CD14-positive monocyte (primary cell): ENCODE data around the gene PHF3. TPM values are rescaled to one million over a fixed set of nuclear protein-coding genes. Genes with fewer than 3 reads are reported as not detected.

Experiments used
- DNase-seq, 3 donors: peaks; one replicate each; pipeline ENCODE4 v3.0.0-alpha.2; 2011 to 2022
- H2AFZ ChIP-seq: 2 replicates; pipeline ENCODE4 v1.6.0; 2012; ENCODE audit warnings: mild to moderate bottlenecking, low read depth, low read length, inconsistent platforms; ENCODE audit not compliant: insufficient read depth, poor library complexity, severe bottlenecking
- H3K27ac ChIP-seq, 2 donors: 1 replicate in 1 of 2; 2 replicates in 1 of 2; pipeline ENCODE4 v1.5.1; 2012 to 2013; ENCODE audit warnings: low read length in 2 of 2, control low read depth in 1 of 2, inconsistent platforms in 1 of 2, low read depth in 1 of 2, mild to moderate bottlenecking in 1 of 2
- H3K27me3 ChIP-seq, 2 donors: one replicate each; pipeline versions ENCODE4 v1.6.0 to v1.6.1; 2011 to 2013; ENCODE audit warnings: low read length in 2 of 2; ENCODE audit not compliant: control insufficient read depth in 2 of 2, insufficient read depth in 2 of 2
- H3K36me3 ChIP-seq, 2 donors: replicated peaks in 1 of 2; 1 replicate in 1 of 2; 2 replicates in 1 of 2; pipeline versions ENCODE4 v1.5.1 to v1.6.1; 2012 to 2013; ENCODE audit warnings: low read length in 2 of 2, control low read depth in 1 of 2, inconsistent platforms in 1 of 2, mild to moderate bottlenecking in 1 of 2; ENCODE audit not compliant: insufficient read depth in 2 of 2, control insufficient read depth in 1 of 2
- H3K4me1 ChIP-seq, 2 donors: 1 replicate in 1 of 2; 2 replicates in 1 of 2; pipeline versions ENCODE4 v1.5.1 to v1.6.1; 2012 to 2013; ENCODE audit warnings: low read length in 2 of 2, control low read depth in 1 of 2, inconsistent platforms in 1 of 2, mild to moderate bottlenecking in 1 of 2, moderate library complexity in 1 of 2; ENCODE audit not compliant: insufficient read depth in 2 of 2, control insufficient read depth in 1 of 2
- H3K4me2 ChIP-seq: replicated peaks from 2 replicates; pipeline ENCODE3; 2012; ENCODE audit warnings: low read length, moderate library complexity, mild to moderate bottlenecking; ENCODE audit not compliant: poor library complexity, severe bottlenecking; ENCODE audit errors: extremely low read depth
- H3K4me3 ChIP-seq, 3 experiments: fragments of 200-600 bp in 1 of 3; sonication (generic) in 1 of 3; replicated peaks in 1 of 3; 1 replicate in 2 of 3; 2 replicates in 1 of 3; pipeline ENCODE4 v1.5.1; 2011 to 2013; ENCODE audit warnings: low read length in 3 of 3, mild to moderate bottlenecking in 3 of 3, control low read depth in 2 of 3, low read depth in 2 of 3, inconsistent platforms in 1 of 3, moderate library complexity in 1 of 3
- H3K79me2 ChIP-seq: 2 replicates; pipeline ENCODE4 v1.6.0; 2012; ENCODE audit warnings: mild to moderate bottlenecking, control low read depth, inconsistent platforms, low read length, moderate library complexity; ENCODE audit not compliant: insufficient read depth
- H3K9ac ChIP-seq: 2 replicates; pipeline ENCODE4 v1.6.0; 2017; ENCODE audit warnings: low read length, mild to moderate bottlenecking; ENCODE audit not compliant: insufficient read depth, poor library complexity, severe bottlenecking
- H3K9me3 ChIP-seq, 2 donors: replicated peaks in 1 of 2; 1 replicate in 1 of 2; 2 replicates in 1 of 2; pipeline versions ENCODE4 v1.5.1 to v1.6.1; 2012 to 2013; ENCODE audit warnings: low read length in 2 of 2, control low read depth in 1 of 2; ENCODE audit not compliant: control insufficient read depth in 1 of 2, insufficient read depth in 1 of 2
- H4K20me1 ChIP-seq: 2 replicates; pipeline ENCODE4 v1.6.0; 2012; ENCODE audit warnings: mild to moderate bottlenecking, low read length, control low read depth, moderate library complexity; ENCODE audit not compliant: insufficient read depth
- H3K27ac Mint-ChIP-seq, 7 donors: one replicate each; pipeline ENCODE4 v1.8.0; 2020; ENCODE audit warnings: mild to moderate bottlenecking in 7 of 7, mixed read lengths in 7 of 7, moderate library complexity in 6 of 7, inconsistent platforms in 2 of 7
- H3K27me3 Mint-ChIP-seq, 3 donors: one replicate each; pipeline ENCODE4 v1.8.0; 2021 to 2022; ENCODE audit warnings: low read depth in 3 of 3, mild to moderate bottlenecking in 3 of 3, mixed read lengths in 3 of 3, moderate library complexity in 3 of 3, inconsistent platforms in 1 of 3
- H3K36me3 Mint-ChIP-seq, 2 donors: one replicate each; pipeline ENCODE4 v1.8.0; 2020; ENCODE audit warnings: mixed read lengths in 2 of 2, inconsistent platforms in 1 of 2, mild to moderate bottlenecking in 1 of 2
- H3K4me1 Mint-ChIP-seq: one replicate; pipeline ENCODE4 v1.8.0; 2020; ENCODE audit warnings: mild to moderate bottlenecking, mixed read lengths
- H3K4me3 Mint-ChIP-seq, 2 donors: one replicate each; pipeline ENCODE4 v1.8.0; 2020; ENCODE audit warnings: mild to moderate bottlenecking in 2 of 2, mixed read lengths in 2 of 2, moderate library complexity in 1 of 2
- H3K9me3 Mint-ChIP-seq, 7 donors: one replicate each; pipeline ENCODE4 v1.8.0; 2020 to 2022; ENCODE audit warnings: mixed read lengths in 7 of 7, mild to moderate bottlenecking in 6 of 7, moderate library complexity in 6 of 7, inconsistent platforms in 2 of 7
- CTCF ChIP-seq: fragments of 200-600 bp; IDR thresholded peaks from one replicate; pipeline ENCODE4 v1.8.0; 2022; ENCODE audit warnings: antibody characterized with exemption, mild to moderate bottlenecking
- whole genome bisulfite sequencing: methylation state at CpG from one replicate; pipeline ENCODE4 v1.1.5; 2013; ENCODE audit warnings: missing lambda C conversion rate; ENCODE audit not compliant: insufficient coverage; 5-methylcytosine and 5-hydroxymethylcytosine counted together
- intact Hi-C, 2 donors: fragments of 100-400 bp; cut with micrococcal nuclease; formaldehyde crosslinking; loops; one replicate each; pipeline versions ENCODE4 v1.15.0 to v1.15.1; 2023
- polyA plus RNA-seq, 3 donors: library from polyadenylated mRNA; depleted of rRNA in 1 of 3; unstranded in 2 of 3; stranded (reverse) in 1 of 3; fragments of 300-500 nt in 2 of 3; fragments of >200 nt in 1 of 3; fragmentation: Illumina TruSeq in 2 of 3; gene quantifications; 1 replicate in 2 of 3; 2 replicates in 1 of 3; pipeline ENCODE4 v1.2.3, GENCODE V29; 2012 to 2021

Gene PHF3
- polyA plus RNA-seq, 3 donors: 5.4 to 13.8 (median 13.0) TPM

- Mint-ChIP-seq H3K9me3 (no peaks in the 10 kb centered on the region), H3K36me3 (peaks cover 3 to 7% of the 10 kb centered on the region in 2 donors), H3K4me1 (peaks cover 8% of the 10 kb centered on the region), H3K4me3 (no peak overlapping the region), H3K27ac (peak overlapping the region in 2 of 7 donors; percentile 11 to 72), H3K27me3 (no peaks in the 10 kb centered on the region)
- 86% methylated on average over 1 of the region's 3 CpGs for WGBS
- H3K27me3 ChIP-seq: no peaks in the 10 kb centered on the region
- H3K9me3 ChIP-seq: no peaks in the 10 kb centered on the region
- no peak overlapping the region for H2AFZ ChIP-seq
- no peak for TF ChIP-seq CTCF
- peaks cover 99% of the 10 kb centered on the region for H3K79me2 ChIP-seq
- no peak overlapping the region for H3K4me3 ChIP-seq
- peaks cover 100% of the 10 kb centered on the region for H4K20me1 ChIP-seq
- peak overlapping the region in 1 of 2 donors; percentile 60 for H3K27ac ChIP-seq
- H3K9ac ChIP-seq: no peak overlapping the region
- DNase-seq: no peak
- intact Hi-C loops: no loop called here
- H3K4me1 ChIP-seq: no peaks in the 10 kb centered on the region
- H3K4me2 ChIP-seq: no peak overlapping the region
- H3K36me3 ChIP-seq: peaks cover 0 to 14% of the 10 kb centered on the region in 2 donors
These were observed 37.1 kb downstream of the PHF3 start for GRCh38 chr6:63672582-63673129.

GRCh38 chr6:63673692-63674091 is 38.1 kb downstream of the PHF3 start:
- peaks cover 100% of the 10 kb centered on the region for H4K20me1 ChIP-seq
- H3K27ac Mint-ChIP-seq: peak overlapping the region in 2 of 7 donors; percentile 0 to 29
- H3K27ac ChIP-seq: no peak overlapping the region
- H2AFZ ChIP-seq: no peak overlapping the region
- peaks cover 3 to 6% of the 10 kb centered on the region in 2 donors for H3K36me3 Mint-ChIP-seq
- H3K36me3 ChIP-seq: peaks cover 0 to 14% of the 10 kb centered on the region in 2 donors
- no peak overlapping the region for H3K4me2 ChIP-seq
- H3K4me1 Mint-ChIP-seq: peaks cover 9% of the 10 kb centered on the region
- TF ChIP-seq CTCF: no peak
- H3K9ac ChIP-seq: no peak overlapping the region
- no peaks in the 10 kb centered on the region for H3K9me3 ChIP-seq
- H3K4me1 ChIP-seq: no peaks in the 10 kb centered on the region
- no peaks in the 10 kb centered on the region for H3K9me3 Mint-ChIP-seq
- intact Hi-C loops: no loop called here
- H3K4me3 Mint-ChIP-seq: no peak overlapping the region
- peaks cover 97% of the 10 kb centered on the region for H3K79me2 ChIP-seq
- no peaks in the 10 kb centered on the region for H3K27me3 Mint-ChIP-seq
- DNase-seq: no peak
- WGBS: no CpG with 5 or more reads among the region's 2 CpGs
- H3K4me3 ChIP-seq: no peak overlapping the region
- H3K27me3 ChIP-seq: no peaks in the 10 kb centered on the region
